NCI-H2227 (cell line): ENCODE measurements around the gene BRD1.
"Not testable (repeated sequence)": the region's sequence is repeated elsewhere in the genome, so short reads cannot be mapped to it uniquely, and the experiment has no call there.

Source experiments
- DNase-seq: peaks from one replicate; lab custom pipeline; 2025; ENCODE audit not compliant: unreplicated experiment; lab: John Stamatoyannopoulos, UW

Gene BRD1

DNA sequence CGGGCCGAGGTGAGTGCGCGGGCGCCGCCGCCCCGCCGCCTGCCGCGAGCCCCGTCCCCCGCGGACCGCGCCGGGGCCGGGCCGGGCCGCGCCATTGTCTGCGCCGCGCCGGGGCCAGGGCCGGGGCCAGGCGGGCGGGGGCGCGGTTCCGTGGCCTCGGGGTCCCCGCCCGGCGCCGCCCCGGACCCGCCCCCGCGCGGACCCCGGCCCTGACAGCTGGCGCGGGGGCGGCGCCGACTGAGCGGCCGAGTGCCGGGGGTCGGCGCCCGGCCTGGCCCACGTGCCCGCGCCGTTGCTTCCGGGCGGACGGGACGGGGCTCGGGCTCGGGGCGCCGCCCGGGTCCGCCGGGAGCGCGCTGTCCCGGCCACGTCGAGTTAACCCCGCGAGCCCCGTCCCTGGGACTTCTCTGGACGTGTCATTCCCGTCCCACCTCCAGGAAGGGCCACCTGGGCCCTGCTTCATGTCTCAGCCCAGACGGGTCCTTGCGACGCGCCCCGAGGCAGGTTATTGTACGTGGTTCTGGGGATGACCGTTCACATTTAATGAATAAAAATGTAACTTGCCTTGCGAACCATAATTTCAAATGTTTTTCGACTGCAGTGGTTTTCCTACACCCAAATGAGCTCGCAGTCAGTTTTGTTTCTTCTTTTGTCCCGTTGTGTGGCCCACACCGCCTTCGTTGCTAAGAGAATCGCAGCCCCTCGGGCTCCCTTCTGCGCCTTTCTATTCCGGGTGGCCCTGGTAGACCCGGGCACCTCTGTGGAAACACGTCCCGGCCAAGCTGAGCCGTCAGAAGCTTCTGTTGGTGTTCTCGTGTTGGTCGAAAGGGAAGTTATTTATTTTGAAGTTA lies 26.5 kb upstream of the BRD1 start:
- DNase-seq, result peak; percentile 43

GRCh38 chr22:49852898-49853894 lies 25.5 kb upstream of the BRD1 start, which contains the start of gene ZBED4:
Gene ZBED4, plus strand, starts transcription at chr22:49853844. Its CDS starts 29,819 bp downstream, at chr22:49883663.
- peak; percentile 98 for DNase-seq

DNA sequence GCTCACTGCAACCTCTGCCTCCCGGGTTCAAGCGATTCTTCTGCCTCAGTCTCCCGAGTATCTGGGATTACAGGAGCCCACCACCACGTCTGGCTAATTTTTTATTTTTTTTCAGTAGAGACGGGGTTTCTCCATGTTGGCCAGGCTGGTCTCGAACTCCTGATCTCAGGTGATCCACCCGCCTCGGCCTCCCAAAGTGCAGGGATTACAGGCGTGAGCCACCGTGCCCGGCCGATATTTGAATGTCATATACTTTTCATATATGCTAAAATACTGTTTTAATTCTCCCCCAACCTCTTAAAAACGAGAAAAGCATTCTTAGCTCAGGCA lies 24.9 kb upstream of the BRD1 start:
- not testable (repeated sequence) for DNase-seq

- DNase-seq, result no peak
These were observed 23.5 kb upstream of the BRD1 start for GRCh38 chr22:49850959-49851802.

DNA sequence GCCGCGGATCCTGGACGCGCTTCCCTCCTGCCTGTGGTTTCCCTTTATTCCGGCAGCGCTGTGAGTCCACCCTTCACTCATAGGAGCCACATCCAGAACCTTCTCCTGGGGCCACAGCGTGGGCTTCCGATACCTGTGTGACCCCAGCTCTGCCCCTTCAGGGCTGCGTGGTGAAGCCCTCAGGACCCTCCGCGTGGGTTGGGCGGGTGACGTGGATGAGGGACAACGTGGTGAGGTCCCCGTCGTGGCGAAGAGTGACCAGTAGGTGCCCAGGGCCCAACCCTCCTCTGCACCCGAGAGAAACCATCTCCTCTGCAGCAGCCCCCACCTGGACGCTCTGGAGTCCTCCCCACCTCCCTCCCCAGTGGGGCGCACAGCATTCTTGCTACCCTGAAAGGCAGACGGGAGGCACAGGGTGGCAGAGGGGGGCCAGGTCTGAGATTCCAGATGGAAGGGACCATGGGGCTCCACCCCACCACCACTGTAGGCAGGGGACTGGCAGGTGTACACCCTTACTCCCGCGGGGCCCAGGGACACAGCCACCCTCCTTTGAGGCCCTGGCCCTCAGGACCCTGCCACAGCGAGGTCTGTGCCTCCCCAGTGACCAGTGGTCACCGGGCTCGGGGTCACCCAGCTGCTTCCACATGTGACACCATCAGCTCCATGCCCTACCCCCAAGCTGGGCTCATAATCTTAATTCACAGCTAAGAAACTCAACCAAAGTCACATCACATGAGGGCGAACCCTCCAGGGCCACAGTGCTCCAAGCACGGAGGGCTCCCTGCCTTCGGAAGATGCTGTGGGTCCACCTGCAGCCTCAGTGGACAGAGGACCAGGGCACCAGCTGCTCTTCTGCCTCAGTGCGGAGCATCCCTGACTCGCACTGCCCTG lies 22.6 kb upstream of the BRD1 start:
- DNase-seq, result no peak

DNA sequence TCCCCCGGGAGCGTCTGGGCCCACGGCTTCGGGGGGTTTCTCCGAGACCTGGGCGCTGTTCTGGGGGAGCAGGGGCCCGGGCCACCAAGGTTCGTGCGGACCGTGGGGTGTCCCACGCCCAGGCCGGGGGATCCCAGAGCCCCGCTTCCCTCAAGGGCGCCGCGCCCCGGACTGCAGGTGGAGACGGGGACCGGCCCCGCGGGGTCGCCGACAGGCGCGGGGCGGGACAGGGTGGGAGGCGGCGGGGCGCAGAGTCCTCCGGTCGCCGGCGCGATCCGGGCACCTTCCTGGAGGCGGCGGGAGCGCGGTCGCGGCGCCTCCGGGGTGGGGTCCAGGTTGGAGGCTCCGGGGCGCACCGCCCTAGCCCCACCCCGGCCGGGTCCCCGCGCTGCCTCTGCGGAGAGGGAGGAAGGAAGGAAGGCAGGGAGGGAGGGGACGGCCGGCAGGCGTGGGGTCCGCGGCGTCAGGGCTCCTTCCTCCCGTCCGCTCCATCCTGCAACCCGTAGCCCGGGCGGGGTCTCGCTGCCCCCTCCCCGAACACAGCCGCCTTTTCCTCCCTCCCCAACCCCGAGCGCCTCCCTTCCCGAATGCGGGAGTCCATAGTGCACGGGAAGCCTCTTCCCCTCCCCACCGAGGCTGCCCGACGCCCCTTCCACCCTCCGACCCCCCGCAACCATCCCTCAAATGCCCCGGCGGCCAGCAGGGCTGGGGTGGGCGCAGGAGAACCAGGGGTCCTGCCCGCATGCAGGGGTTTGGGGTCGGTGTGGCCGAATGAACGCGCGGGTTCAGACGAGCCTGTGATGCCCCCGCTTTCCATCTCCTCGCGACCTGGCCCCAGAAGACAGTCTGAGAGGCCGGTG lies 21.7 kb upstream of the BRD1 start:
- DNase-seq, result no peak

- no peak for DNase-seq
These were observed 21.1 kb upstream of the BRD1 start for GRCh38 chr22:49848690-49849160.

DNA sequence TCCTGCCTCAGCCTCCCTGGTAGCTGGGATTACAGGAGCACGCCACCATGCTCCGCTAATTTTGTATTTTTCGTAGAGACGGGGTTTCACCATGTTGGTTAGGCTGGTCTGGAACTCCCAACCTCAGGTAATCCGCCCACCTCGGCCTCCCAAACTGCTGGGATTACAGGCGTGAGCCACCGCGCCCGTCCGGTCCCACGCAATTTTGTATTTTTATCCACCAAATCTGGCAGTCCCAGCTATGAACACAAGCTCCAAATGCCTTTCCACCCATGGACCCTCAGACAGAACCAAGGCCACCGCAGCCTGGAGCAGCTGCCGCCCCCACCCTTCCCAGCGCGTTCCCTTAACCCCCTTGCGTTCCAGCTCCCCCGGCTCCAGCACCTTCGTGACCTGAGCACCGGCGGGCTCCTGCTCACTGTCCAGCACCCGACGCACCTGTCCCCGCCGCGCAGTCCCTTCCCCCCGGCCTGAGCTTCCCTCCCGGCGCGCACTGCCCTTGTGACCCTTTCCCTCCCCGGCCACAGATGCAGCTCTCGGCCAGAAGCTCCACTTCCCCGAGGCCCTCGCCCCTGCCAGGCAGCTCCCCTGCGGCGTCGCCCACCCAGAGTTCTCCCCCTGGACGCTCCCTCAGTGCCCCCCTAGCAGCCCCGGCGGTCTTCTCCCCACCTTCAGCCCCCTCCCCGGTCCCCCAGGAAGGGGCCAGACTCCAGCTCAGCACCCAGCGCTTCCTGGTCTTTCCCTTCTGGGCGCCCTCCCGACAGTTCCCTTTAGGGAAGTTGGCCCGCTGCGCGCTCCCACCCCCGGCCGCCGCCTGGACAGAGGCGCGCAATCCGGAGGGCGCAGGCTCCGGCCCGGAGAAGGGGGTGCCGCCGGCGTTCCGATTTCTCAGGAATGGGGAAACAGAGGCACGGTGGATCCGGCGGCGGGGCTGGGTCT lies 20.3 kb upstream of the BRD1 start:
- DNase-seq, result no peak

DNA sequence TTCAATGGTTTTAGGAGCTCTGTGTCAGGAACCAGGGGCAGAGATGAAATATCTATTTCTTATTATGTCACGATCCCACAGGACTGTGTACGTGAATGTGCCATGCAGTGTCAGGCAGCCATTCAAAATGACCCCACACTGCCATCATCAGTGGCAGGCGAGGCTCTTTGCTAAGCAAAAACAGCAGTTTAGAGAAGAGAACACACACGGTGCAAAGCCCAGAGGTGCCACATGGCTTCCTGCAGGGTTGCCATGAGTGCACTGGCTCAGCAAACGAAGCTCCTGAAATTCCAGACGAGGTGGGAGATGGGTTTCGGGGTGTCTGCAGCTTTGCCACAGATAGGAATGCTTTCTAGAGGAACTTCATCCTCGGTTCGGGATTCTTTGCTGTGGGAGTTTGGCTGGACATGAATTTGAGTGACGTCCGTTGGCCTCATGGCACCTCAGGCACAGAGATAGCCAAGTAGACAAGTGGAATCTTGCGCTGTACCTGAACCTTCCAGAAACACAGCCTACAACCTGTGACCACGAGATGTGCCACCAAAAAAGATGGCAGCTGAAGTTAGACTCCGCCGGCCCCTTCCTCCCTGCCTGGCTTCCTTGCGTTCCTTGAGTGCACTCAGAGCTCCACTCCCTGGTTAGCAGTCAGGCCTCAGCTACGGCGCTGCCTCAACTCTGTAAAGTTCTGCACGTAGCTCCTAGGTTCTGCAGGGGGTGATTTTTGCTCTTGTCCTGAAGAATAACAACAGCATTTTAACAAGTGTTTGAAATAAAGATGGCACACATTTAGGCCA lies 18.2 kb upstream of the BRD1 start:
- DNase-seq, result no peak

GRCh38 chr22:49845241-49845640 lies 17.6 kb upstream of the BRD1 start:
- no peak for DNase-seq

- DNase-seq, result no peak
These were observed 11.4 kb upstream of the BRD1 start for GRCh38 chr22:49838771-49839717.

- DNase-seq, result no peak
These were observed 5.8 kb upstream of the BRD1 start for GRCh38 chr22:49833340-49834007.

DNA sequence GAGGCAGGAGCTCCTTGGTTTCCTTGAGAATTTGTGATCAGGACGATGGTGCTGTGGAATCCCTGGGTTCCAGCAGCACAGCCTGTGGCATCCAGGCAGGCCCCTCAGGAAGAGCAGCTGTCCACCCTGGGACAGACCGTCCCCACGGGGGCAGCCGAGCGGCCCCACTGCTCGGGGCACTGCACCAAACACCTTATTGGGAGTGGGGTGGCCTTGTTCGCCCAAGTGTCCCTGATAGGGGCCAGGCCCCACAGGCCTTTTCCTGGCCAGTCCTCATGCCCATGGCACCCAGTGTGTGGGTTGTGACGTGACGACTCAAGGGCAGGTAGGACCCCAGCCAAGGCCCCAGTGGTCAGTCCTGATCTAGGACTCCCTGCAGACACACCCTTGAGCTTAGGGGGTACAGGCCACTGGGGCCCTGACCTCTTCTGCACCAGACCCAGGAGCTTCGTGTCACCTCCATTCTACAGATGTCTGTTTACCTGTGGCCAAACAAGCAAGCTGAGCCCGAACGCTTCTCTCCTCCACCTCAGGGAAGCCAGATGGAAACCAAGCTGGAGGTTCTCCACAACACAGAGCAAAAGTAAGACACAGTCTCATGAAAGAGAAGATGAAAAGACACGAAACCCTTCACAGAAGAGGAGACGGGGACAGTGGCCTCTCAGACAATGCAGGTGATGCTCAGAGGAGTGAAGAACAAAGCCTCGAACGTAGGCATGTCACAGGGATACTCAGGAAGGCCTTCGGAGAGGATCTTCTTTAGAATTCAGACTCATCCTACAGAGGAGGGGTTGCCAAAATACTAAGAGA lies 1.6 kb upstream of the BRD1 start:
- DNase-seq, result no peak

GRCh38 chr22:49828599-49828965 lies 909 bp upstream of the BRD1 start:
- no peak for DNase-seq
